ENCODE results near the gene ALDOB.
"Not testable (repeated sequence)": the region's sequence is repeated elsewhere in the genome, so short reads cannot be mapped to it uniquely, and the experiment has no call there.

Gene ALDOB

GRCh38 chr9:101398930-101399642 is 36.5 kb downstream of the ALDOB start:
- DNase-seq (ENCODE audit: insufficient read length, low spot score): no peak
- no peak for FAIRE-seq
- TF ChIP-seq POLR2A (IDR thresholded peaks at IDR 0.05; ENCODE audit: low read depth, low read length): no peak

GRCh38 chr9:101398068-101398929 is 37.3 kb downstream of the ALDOB start, which contains the start of the genes MRPL50 and ZNF189:
Gene MRPL50, minus strand, starts transcription at chr9:101398618. Its CDS starts 26 bp downstream, at chr9:101398592.
Gene ZNF189, plus strand, starts transcription at chr9:101398851. Its CDS starts 306 bp downstream, at chr9:101399157.
- FAIRE-seq: peak; percentile 99
- DNase-seq (ENCODE audit: insufficient read length, low spot score): peak; percentile 96
- TF ChIP-seq POLR2A (IDR thresholded peaks at IDR 0.05; ENCODE audit: low read depth, low read length): peak; percentile 81

- DNase-seq (ENCODE audit: insufficient read length, low spot score) (no peak), FAIRE-seq (no peak)
- TF ChIP-seq POLR2A (IDR thresholded peaks at IDR 0.05; ENCODE audit: low read depth, low read length): no peak
Measured at GRCh38 chr9:101397746-101398067, 37.9 kb downstream of the ALDOB start.

GRCh38 chr9:101394687-101395086 is 40.9 kb downstream of the ALDOB start:
- no peak for TF ChIP-seq POLR2A (IDR thresholded peaks at IDR 0.05; ENCODE audit: low read depth, low read length)
- FAIRE-seq: peak; percentile 43
- DNase-seq (ENCODE audit: insufficient read length, low spot score): no peak

GRCh38 chr9:101393135-101393534 is 42.4 kb downstream of the ALDOB start:
- DNase-seq (ENCODE audit: insufficient read length, low spot score) (no peak), FAIRE-seq (no peak)
- no peak for TF ChIP-seq POLR2A (IDR thresholded peaks at IDR 0.05; ENCODE audit: low read depth, low read length)

GRCh38 chr9:101388507-101388993 is 47.0 kb downstream of the ALDOB start:
- FAIRE-seq (peak; percentile 98), DNase-seq (ENCODE audit: insufficient read length, low spot score) (no peak)
- no peak for TF ChIP-seq POLR2A (IDR thresholded peaks at IDR 0.05; ENCODE audit: low read depth, low read length)

GRCh38 chr9:101387871-101388506 is 47.6 kb downstream of the ALDOB start:
- DNase-seq (ENCODE audit: insufficient read length, low spot score) (no peak), FAIRE-seq (no peak)
- no peak for TF ChIP-seq POLR2A (IDR thresholded peaks at IDR 0.05; ENCODE audit: low read depth, low read length)

GRCh38 chr9:101384873-101385536 is 50.6 kb downstream of the ALDOB start, which contains the start of gene BAAT:
Gene BAAT, minus strand, starts transcription at chr9:101385006. Its CDS starts 13,602 bp downstream, at chr9:101371404.
- peak; percentile 20 for FAIRE-seq
- not testable (repeated sequence) for DNase-seq (ENCODE audit: insufficient read length, low spot score)

- TF ChIP-seq POLR2A (IDR thresholded peaks at IDR 0.05; ENCODE audit: low read depth, low read length): no peak
- FAIRE-seq: peak; percentile 62
- DNase-seq (ENCODE audit: insufficient read length, low spot score): no peak
Measured at GRCh38 chr9:101383361-101383760, 52.2 kb downstream of the ALDOB start.

- no peak for TF ChIP-seq POLR2A (IDR thresholded peaks at IDR 0.05; ENCODE audit: low read depth, low read length)
- FAIRE-seq: peak; percentile 74
Measured at GRCh38 chr9:101381833-101382342, 53.7 kb downstream of the ALDOB start.

GRCh38 chr9:101381118-101381517 is 54.5 kb downstream of the ALDOB start:
- FAIRE-seq (no peak), DNase-seq (ENCODE audit: insufficient read length, low spot score) (no peak)
- no peak for TF ChIP-seq POLR2A (IDR thresholded peaks at IDR 0.05; ENCODE audit: low read depth, low read length)

More at GRCh38 chr9:101381833-101382342, 53.7 kb downstream of the ALDOB start:
- no peak for DNase-seq (ENCODE audit: insufficient read length, low spot score)

- DNase-seq (ENCODE audit: insufficient read length, low spot score) (no peak), FAIRE-seq (no peak)
- TF ChIP-seq POLR2A (IDR thresholded peaks at IDR 0.05; ENCODE audit: low read depth, low read length): no peak
Measured at GRCh38 chr9:101380295-101380694, 55.3 kb downstream of the ALDOB start.

Measured in H54 (cell line).